HG03095 (cell line): Measurements from ENCODE around the gene SVEP1.
"Not testable (repeated sequence)": the region's sequence is repeated elsewhere in the genome, so short reads cannot be mapped to it uniquely, and the experiment has no call there.

Experiments
- ATAC-seq: cut with Tn5 transposase; IDR thresholded peaks from one replicate; pipeline ENCODE4 v1.9.1; 2021; ENCODE audit warnings: moderate library complexity; ENCODE audit not compliant: unreplicated experiment

SVEP1 gene

GRCh38 chr9:110579862-110580219, 300 bp upstream of the SVEP1 start:
- no peak for ATAC-seq

DNA sequence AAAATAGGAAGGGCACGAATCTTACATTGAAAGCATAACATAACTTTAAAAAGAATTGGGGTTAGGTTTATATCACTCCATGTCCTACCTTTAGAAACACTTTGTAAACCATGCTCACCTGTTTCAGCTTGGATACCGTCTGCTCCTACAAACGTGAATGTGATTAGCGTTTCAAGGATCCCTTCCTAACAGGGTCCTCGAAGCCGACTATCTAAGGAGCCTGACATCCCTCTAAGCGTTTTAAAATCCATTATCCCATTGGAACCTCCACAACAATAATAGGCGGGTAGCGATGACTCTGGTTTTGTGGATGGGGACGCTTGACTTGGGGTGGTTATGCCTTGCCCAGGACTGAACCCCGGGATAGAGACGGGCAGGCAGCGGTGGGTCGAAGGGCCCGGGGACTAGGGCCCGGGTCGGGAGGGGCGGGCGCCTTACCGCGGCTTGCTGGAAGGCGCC, 937 bp downstream of the SVEP1 start:
- ATAC-seq, result no peak

GRCh38 chr9:110575945-110576344, 3.6 kb downstream of the SVEP1 start:
- ATAC-seq, result no peak

DNA sequence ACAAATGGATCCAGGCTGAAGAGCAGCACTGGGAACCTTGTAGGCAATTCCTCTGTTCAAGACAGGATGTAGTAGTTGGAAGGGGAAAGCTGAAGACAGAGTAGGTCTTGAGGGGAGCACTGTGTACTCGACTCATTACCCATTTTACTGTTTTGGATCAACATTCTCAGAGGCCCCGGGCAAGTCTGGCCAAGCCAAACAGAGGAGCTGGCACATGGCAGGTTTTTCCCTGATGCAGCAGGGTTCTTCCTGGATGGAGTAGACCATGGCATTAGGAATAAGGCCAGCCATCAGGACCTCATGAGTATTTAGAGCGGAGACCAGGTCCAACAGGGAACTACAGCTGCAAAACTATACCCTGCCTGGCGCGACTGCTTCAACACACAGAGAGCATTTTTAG, 4.4 kb downstream of the SVEP1 start:
- ATAC-seq, result no peak

DNA sequence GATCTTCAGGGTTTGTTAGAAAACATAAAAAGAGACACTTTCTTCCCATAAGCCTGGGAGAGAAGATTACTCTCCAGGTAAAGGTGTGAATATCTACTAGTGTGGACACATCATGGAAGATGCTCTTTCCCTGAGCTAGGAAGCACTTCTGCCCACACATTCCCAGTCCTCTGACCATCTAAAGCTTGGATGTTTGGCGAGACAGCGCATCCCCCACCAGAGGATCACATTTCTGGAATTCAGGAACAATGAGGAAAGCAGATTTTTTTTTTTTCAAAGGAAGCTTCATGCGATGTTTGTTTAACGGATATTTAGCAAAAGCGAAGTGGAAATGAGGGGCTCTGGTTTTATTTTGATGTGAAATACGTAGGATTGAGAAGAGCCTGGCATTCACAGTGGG, 6.2 kb downstream of the SVEP1 start:
- no peak for ATAC-seq

DNA sequence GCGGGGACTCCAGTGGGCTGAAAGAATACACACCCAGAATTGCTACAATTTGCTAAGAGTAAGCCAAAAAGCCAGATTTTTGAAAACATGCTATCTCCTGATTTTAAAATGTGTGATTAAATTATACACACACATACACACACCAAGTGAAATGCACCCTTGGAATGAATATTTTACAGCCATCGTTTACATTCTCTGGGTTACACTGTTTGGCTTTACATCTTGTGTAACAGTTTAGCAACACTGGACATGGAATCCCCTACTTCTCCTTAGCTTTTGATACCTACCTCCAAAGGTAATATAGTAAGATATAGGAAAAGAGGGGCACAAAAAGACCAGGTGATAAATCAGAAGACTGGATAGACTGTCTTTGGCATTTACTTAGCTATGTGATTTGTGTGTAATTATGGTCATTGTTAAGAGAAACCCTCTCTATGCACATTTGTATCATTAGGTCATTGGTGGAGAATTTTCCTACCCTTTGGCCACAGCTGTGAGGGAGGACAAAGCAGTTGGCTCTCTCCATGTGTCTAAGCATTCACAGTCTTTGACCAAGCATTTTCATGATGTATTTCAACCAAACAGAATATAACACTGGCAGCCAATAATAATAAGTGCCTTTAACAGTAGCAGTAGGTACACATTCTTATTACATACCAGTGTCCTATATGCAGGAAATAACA, 7.6 kb downstream of the SVEP1 start:
- no peak for ATAC-seq

GRCh38 chr9:110566156-110566555, 13.4 kb downstream of the SVEP1 start:
- ATAC-seq, result no peak

DNA sequence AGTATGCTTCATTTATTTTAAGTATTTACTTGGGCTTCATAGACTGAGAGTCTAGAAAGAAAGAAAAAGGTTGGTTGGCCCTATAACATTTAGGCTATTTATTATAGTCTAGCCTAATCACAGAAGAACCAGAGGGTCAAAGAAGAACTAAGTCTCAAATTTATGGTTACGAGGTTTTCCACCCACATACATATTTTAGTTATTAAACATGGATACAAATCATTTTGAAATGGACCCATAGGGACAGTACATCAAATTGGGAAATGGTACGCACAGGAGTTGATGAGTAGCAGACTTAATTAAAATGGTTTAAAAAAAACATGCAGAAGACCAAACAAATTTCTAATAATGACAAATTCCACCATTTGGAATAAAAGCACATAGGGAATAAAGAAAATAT, 17.7 kb downstream of the SVEP1 start:
- ATAC-seq, result no peak

DNA sequence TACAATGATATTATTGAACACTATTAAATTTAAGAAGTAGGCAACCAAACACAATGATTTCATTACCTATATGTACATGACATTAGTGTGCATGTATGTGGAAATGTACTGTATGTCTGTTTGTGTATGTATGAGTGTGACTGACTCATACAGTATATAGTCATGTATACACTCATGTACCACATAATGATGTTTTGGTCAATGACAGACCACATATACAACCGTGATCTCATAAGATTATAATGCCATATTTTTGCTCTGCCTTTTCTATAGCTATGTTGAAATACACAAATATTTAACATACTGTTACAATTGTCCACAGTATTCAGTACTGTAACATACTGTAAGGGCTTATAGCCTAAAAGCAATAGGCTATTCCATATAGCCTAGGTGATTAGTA, 19.7 kb downstream of the SVEP1 start:
- no peak for ATAC-seq

DNA sequence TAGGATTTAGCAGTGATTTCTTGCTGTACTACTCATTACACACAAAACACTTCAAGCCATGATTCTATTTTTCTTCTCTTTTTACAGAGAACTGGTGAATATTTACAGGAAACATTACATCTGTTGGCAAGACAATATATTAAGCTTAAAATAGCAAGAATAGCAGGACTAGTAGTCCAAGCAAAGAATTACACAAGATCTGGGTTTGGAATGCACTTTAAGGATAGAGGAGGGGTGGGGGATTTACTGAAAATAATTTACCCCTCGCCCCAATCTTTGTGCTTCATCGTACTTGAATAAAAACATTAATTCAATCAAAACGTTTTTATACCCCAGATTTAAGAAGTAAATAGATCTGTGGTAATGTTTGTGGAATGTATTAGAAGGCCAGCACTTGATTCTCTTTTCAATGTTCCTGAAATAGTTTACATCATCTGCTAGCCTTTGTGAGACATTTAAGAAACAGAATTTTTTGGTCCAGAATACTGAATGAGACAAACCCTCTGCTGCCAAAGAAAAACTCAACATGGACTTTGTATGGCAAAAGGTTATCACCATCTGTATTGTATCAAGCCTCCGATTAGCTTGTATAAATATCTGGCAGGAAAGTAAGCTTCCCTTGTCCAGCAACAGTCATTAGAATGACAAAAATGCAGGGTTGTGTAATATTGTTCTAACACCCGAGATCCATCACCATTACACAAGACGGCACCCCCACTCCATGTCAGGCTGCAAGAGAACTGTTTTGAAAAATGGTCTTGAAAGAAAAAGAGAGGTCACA, 23.8 kb downstream of the SVEP1 start:
- ATAC-seq, result no peak

DNA sequence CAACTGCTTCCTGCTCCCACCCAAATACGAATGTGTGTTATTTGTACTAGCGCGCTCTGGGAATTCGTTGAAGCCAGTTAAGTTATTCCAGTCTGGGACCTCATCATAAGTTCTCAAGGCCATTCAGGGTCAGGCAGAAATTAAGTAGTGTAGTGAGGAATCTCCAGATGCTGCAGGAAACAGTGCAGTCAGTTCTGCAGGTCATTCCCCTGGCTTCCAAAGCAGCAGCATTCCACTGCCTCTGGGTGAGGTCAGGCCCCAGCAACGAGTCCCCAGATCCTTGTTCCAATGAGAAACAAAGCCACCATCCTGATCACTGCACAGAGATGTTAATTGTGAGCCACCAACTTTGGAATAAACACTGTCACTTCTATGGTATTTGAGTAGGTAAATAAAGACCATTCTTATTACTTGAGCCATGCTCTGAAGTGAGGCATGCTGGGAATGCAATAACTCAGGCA, 33.1 kb downstream of the SVEP1 start:
- no peak for ATAC-seq

GRCh38 chr9:110545705-110546104, 33.8 kb downstream of the SVEP1 start:
- no peak for ATAC-seq

GRCh38 chr9:110543631-110544051, 35.9 kb downstream of the SVEP1 start:
- ATAC-seq, result no peak

DNA sequence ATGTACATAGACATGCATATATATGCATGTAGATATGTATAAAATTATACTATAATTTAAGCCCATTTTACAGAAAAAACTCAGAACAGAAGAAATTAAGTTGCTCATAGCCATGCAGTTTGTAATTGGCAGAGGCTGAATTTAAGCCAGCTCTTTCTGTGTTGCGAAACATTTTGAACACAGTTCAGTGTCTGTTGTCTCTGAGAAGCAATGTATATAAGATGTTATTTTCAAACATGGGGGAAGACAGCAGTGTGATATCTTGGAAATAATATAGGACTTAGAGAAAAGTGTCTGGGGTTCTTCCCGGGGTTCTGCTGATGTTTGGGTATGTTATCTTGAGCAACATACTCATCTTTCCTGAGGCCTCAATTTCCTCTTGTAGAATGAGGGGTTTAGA, 37.6 kb downstream of the SVEP1 start:
- no peak for ATAC-seq

- no peak for ATAC-seq
Measured at GRCh38 chr9:110538647-110539041, 40.9 kb downstream of the SVEP1 start.

GRCh38 chr9:110537841-110538646, 41.5 kb downstream of the SVEP1 start:
- ATAC-seq, result no peak

DNA sequence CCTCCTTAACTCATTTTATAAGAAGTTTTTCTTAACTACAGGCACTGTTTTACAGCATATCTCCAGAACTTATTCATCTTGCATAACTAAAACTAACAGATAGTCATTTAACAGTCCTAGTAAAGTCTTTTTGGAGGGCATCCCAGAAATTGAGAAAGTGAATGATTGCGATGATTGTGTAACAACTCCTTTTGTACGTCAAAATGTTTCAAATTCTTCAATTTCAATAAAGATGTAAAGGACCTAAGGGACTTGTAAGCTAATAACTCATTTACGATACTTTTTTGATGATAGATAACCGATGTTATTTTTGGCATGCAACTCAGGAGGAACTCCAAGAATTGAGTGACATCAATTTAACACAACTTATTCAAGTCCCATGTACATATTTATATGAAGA, 42.7 kb downstream of the SVEP1 start:
- ATAC-seq, result no peak

DNA sequence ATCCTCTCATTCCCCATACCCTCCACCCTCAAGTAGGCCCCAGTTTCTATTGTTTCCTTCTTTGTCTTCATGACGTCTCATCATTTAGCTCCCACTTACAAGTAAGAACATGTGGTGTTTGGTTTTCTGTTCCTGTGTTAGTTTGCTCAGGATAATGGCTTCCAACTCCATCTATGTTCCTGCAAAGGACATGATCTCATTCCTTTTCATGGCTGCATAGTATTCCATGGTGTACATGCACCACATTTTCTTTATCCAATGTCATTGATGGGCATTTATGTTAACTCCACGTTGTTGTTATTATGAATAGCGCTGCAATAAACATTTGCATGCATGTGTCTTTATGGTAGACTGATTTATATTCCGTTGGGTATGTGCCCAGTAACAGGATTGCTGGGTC, 45.4 kb downstream of the SVEP1 start:
- ATAC-seq, result not testable (repeated sequence)

GRCh38 chr9:110532908-110533665, 46.5 kb downstream of the SVEP1 start:
- ATAC-seq, result no peak

GRCh38 chr9:110531776-110532175, 47.8 kb downstream of the SVEP1 start:
- ATAC-seq, result no peak

DNA sequence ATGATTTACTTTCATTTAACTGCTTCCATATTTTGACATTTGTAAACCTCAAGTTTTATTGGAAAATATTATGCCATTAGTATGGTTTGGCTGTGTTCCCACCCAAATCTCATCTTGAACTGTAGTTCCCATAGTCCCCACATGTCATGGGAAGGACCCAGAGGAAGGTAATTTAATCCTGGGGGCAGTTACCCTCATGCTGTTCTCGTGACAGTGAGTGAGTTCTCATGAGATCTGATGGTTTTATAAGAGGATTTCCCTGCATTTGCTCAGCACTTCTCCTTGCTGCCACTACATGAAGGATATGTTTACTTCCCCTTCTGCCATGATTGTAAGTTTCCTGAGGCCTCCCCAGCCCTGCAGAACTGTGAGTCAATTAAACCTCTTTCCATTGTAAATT, 48.3 kb downstream of the SVEP1 start:
- not testable (repeated sequence) for ATAC-seq
